ENCODE data around the gene FAM131A.

GRCh38 chr3:184328516-184328915 lies 8.9 kb upstream of the FAM131A start:
- TF ChIP-seq CTCF (IDR thresholded peaks at IDR 0.05) (no peak), POLR2AphosphoS5 (IDR thresholded peaks at IDR 0.05) (no peak)
